ENCODE data around the gene CLTRN.
"Not testable (repeated sequence)": the region's sequence is repeated elsewhere in the genome, so short reads cannot be mapped to it uniquely, and the experiment has no call there.

CLTRN gene, protein sequence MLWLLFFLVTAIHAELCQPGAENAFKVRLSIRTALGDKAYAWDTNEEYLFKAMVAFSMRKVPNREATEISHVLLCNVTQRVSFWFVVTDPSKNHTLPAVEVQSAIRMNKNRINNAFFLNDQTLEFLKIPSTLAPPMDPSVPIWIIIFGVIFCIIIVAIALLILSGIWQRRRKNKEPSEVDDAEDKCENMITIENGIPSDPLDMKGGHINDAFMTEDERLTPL

DNA sequence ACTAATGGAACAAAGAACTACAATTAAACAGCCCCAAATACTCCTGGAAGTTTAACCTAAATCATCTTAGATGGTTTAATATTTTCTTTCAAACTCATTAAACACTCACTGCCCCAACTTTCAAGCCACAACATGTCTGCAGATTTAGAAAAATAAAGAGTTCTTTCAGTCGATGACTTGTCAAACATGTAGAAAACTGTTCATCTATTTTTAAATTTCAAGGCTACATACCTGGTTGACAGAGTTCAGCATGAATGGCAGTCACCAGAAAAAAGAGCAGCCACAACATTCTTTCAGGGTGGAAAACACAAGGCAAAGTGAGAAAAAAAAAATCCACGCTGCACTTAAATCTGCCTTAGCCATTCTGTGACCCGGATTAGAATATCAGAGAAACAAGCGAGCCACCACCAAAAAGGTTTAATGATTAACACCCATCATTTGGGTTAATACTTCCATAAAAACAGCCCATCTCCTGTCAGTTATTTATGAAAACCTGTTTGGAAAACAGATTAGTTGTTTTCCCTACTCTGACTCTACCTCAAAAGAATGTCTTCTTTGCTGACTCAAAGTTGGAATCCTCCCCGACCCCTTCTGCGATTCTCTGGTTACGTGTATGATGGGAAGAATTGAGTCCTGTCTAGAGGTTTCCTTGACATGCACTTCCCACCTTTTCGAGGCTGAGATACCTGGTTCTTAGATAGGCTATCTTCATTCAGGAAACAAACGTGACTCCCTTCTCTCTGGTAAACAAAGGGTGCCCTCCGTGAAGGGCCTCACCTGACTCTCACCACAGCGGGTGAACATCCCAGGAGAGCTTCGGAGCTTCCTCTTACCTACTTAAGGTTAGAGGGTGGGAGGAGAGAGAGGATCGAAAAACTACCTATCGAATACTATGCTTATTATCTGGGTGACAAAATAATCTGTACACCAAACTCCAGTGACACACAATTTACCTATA is at the start of gene CLTRN:
CLTRN (minus strand) TSS at position 319 of the 958 bp plus-strand sequence; CDS start at position 289, 30 bp downstream.
- no peak for DNase-seq (ENCODE audit: low spot score)

DNA sequence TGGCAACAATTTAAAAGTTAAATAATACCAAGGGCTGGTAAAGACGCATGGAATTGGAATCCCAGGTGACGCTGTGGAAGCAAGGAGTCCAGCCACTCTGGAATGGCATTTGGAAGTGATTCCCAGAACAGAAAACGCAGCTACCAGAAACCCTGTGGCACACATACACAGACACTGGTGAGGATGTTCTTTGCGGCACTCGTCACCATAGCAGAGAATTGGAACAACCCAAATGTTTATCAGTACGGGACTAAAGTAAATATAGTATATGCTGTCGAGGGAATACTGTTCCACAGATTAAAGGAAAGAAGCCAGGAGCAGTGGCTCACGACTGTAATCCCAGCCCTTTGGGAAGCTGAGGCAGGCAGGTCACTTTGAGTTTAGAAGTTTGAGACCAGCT is 39.7 kb upstream of the CLTRN start:
- not testable (repeated sequence) for DNase-seq (ENCODE audit: low spot score)

DNA sequence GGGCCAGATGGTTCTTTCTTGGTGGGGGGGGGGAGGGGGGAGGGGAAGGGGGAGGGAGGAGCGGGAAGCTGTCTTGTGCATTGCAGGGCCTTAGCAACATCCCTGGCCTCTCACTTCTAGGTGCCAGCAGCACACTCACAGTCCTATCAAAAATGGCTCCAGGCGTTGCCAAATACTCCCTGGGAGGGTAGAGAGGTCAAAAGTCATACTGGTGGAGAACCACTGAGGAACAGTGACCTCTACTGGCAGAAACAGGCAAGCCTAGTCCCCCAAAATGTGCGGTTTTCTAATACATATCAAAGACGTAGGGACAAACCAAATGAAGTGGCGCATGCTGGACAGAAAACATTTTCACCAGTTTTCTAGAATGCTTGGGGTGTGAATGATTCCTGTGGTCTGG is 39.2 kb upstream of the CLTRN start:
- not testable (repeated sequence) for DNase-seq (ENCODE audit: low spot score)

DNA sequence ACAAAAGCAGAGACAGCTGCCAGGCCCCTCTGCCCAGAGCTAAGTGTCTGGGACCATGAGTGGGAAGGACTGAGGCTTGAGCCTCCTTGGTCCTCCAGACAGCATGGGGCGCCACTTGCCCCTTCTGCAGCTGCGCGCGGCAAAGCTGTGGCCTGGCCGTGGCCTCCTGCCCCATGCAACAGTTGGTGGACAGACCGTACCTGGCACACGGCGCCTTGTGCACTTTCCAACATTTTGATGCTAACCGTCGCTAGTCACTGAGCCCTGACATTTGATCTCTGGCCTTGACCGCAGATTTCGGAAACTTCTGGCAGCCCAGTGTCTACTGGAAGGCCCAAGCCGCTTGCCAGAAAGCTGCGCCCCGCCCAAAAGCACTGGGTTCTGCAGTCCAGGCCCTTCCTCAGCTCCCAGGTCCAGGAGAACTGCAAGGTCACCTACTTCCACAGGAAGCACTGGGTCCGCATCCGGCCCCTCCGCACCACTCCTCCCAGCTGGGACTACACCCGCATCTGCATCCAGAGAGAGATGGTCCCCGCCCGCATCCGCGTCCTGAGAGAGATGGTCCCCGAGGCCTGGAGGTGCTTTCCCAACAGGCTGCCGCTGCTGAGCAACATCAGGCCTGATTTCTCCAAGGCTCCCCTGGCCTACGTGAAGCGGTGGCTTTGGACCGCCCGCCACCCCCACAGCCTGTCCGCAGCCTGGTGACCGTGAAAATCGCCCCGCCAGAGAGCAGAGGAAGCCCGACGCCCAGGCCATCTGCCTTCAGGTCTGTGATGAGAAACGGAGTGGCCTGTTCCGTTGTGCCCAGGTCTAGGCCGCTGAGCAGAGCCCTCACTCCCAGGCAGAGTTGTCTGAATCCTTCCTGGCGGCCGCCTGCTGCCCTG is 38.1 kb upstream of the CLTRN start:
- DNase-seq (ENCODE audit: low spot score), result no peak

DNA sequence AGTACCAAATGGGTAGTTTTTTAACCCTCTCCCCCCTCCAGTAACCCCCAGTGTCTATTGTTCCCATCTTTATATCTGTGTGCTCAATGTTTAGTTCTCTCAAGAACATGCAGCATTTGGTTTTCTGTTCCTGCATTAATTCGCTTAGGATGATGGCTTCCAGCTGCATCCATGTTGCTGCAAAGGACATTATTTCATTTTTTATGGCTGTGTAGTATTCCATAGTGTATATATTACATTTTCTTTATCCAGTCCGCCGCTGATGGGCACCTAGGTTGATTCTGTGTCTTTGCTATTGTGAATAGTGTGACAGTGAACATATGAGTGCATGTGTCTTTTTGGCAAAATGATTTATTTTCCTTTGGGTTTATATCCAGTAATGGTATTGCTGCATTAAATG is 31.9 kb upstream of the CLTRN start:
- no peak for DNase-seq (ENCODE audit: low spot score)

DNA sequence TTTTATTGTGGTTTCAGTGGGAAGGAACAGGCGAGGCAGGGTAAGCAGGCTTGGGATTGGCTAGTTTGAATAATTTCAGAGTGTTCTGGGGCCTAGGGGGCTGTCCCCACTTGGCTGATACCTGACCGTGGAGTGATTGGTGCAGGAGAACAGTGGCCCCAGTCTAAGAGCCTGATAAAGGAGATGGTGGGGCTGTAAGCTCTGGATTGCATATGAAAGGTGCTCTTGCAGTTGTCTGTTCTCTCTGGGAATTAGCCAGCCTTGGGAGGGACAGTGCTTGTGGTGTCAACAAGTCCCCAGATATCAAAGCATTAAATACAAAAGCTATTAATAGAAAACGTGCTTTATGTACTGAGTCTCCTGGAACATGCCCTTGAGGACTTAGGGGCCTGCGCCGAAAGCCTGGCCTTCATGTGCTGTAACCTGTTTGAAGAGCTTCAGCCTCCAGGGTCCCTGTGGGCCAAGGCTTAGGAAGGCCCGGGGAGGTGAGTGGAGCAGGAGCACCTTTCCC is 30.4 kb upstream of the CLTRN start:
- DNase-seq (ENCODE audit: low spot score), result no peak

DNA sequence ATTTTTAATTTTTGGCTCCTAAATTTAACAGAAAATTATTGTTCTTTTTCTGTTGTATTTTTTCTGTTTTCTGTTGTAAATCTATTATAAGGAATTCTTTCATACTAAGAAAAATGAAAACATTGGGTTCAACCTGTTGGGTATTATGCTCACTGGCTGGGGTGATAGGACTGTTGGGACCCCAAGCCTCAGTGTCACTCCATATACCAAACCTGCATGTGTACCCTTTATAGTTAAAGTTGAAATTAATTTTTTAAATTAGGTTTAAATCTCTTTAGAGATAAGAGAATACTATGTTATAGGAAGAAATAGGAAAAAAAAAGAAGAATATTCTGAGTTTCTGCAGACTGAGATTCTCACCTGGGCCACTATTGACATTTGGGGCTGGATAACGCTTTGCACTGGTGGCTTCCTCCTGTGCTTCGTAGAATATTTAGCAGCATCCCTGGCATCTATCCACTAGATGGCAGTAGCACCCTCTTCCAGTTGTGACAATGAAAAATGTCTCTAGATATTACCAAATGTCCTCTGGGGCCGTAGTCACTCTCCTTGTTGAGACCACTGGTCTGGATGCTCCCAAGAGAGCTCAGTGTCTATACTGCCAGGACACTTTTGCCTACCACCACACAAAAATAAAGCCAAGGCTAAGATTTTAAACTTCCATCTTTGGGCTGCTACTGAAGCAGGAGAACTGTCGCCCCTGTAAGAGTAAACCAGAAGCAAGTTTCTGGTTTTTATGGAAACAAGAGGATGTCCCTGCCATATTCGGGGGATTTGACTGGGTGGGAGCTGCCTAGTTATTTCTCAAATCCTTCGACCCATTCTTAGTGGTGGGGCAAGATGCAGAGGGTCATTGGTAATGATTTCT is 22.4 kb upstream of the CLTRN start:
- DNase-seq (ENCODE audit: low spot score), result peak; percentile 39

DNA sequence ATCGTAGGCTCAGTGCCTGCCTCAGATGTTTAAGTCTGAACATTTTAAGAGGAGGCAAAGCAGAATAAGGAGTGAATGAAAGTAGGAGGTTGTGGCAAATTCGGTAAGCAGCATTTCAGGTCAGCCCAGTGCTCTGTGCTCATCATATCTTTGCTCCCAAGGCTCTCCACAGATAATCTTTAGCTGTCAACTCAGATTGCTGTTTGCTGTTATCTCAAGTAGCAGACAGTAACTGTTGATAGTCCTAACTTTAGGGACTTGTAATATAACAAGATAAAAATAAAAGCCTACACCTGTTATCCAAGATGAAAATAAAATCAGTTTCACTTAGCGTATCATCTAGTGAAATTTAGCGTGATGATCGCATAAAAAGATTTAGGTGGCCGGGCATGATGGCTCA is 18.6 kb upstream of the CLTRN start:
- DNase-seq (ENCODE audit: low spot score), result no peak

DNA sequence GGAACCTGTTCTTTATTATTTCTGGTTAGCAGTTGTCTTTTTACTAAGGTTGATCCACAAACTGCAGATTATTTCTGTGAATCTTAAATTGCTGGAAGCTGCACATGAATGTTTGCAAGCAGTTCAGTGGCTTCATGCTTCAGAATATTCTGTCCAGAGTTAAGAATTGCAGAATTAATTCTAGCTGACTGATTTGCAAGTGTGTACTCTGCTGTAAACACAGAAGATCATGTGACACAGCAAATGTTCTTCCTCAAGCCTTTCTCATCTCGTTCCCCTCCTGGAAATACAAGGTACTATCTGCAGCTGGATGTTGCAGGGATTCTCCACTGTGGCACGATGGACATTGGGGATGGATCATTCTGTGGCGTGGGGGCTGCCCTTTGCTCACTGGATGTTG is 16.8 kb upstream of the CLTRN start:
- no peak for DNase-seq (ENCODE audit: low spot score)

DNA sequence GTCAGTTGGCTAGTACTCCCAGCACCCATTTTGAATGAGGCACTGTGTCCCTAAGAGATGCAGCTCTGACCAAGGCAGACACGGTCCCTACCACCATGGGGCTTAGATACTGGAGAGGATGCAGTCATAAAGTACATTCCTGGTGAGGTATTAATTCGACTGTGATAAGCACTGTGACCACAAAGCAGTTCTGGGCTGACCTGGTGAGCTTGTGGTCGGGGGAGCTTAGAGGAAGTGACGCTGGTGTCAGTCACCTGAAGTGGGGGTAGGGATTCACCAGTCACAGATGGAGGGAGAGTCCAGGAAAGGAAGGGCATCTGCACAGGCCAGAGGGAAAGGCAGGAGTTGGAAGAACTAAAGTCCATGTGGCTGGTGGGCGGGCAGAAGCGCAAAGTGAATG is 15.8 kb upstream of the CLTRN start:
- no peak for DNase-seq (ENCODE audit: low spot score)

DNA sequence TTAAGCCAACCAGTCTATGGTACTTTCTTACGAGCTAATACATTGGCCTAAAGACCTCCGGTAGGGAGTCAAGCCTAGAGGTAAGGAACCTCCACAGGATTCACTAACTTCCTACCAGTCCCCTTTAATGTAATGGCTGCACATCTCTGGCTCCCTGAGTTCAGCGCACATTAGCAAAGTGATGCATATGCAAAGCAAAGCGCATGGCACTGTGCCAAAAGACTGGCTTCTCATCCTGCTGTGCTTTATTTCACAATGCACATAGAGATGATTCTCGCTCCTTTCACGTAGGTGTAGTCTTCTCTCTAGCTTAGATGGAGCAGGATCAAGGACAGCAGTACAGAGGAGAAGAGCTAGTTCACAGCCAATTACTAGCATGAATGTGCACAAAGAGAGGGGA is 14.6 kb upstream of the CLTRN start:
- no peak for DNase-seq (ENCODE audit: low spot score)

DNA sequence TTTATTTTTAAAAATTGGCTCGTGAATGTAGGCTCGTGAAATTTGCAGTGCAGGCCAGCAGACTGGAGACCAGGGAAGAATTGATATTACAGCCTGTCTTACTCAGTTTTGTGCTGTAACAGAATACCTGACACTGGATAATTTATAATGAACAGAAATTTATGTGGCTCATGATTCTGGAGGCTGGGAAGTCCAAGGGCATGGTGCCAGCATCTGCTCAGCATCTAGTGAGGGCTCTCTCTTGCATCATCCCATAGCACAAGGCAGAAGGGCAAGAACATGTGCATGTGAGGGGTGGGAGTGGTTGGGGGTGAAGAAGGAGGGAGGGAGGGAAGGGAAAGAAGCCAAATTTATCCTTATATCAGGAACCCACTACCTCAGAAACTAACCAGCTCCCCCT is 13.7 kb upstream of the CLTRN start:
- DNase-seq (ENCODE audit: low spot score), result no peak

DNA sequence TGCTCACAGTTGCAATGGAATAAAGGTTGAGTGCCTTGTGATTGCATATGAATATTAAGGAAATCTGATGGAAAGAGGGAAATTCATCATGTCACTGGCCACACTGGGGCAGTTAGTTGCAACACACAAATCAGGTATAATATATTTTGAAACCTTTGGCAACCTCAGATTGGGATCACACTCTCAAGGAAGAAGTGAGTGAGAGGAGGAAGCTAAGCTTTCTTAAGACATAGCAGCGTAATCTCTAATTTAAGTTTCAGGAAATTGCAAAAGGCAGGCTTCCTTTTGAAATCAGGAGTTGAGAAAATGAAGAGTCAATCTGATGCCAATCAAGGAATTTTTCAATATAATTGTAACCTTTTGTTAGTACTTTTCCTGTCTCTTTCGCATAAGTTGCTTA is 12.3 kb upstream of the CLTRN start:
- no peak for DNase-seq (ENCODE audit: low spot score)

DNA sequence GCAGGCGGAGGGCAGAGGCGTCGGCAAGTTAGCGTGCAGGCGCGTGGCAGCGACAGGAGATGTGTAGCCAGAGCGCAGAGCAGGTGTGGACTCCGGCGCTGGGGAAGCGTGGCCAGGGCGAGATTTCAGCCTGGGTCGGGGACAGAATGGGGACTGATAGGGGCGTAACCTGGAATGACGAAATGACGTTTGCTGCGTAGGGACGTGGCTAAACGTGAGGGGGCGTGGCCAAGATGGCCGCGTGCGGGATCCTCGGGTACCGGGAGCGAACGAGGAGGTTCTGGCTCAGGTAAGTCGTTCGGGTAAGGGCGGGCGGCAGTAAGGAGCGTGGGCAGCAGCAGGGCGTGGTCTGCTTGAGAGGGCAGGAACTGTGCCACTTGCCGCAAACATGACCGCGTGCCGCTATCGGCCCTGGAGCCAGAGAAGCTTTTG is 10.9 kb upstream of the CLTRN start:
- DNase-seq (ENCODE audit: low spot score), result peak; percentile 76

DNA sequence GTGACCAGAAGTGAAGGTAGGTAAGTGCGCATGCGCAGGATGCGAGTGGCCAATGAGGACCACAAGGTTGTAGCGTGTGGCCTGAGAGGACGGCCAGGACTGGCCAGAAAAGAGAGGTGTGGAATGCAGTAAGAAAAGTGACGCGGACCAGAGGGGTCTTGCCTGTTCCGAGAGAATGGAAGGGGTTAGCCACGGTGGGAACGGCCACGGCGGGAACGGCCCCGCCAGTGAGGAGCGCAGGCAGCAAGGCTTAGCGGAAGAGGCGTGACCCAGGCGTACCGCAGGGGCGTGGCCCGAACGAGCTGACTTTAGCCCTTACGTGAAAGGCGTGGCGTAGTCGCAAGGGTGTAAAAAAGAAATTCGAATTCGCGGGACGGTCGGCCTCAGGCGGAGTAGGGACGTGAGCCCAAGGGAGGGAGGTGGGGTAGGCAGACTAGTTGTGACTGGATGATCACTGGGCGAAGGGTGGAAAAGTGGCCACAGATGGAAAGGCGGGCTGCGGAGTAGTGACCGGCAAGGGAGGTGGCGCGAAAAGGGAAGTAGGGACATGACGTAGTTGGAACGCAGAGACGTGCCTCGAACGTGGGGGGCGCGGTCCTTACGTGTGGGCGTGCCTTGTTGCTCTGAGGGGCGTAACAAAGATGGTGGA is 10.4 kb upstream of the CLTRN start:
- peak; percentile 90 for DNase-seq (ENCODE audit: low spot score)

DNA sequence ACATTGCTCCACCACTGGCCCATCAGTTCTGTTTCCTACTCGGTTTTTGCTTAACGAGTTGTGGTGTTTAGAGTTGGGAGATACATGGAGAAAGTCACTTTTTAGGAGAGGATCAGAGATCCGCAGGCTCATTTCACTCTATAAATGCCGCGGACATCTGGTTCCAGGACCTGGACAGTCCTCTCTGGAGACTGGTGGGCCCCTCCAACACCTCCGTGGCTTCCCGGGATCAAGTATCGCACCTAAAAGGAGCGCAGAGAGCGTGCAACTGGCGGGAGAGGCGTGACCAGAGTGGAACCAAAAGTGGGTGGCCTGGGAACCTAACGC is 9.9 kb upstream of the CLTRN start:
- DNase-seq (ENCODE audit: low spot score), result no peak

DNA sequence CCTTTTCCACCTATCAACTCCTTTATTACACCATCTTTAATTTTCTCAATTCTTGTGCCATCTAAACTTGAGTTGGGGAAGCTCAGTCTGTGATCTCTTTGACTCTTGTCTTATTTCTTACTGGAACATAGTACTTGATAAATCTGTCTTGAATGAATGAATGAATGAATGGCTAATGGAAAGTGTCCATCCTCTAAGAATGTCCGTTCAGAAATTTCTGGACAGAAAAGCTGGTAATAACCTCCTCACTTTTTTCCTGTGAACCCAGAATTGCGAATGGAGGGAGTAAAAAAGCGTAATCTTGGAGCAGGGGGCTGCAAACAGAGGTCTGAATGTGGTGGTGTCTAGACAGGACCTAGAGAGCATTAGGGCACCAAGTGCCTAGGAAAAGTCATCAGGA is 9.4 kb upstream of the CLTRN start:
- no peak for DNase-seq (ENCODE audit: low spot score)

DNA sequence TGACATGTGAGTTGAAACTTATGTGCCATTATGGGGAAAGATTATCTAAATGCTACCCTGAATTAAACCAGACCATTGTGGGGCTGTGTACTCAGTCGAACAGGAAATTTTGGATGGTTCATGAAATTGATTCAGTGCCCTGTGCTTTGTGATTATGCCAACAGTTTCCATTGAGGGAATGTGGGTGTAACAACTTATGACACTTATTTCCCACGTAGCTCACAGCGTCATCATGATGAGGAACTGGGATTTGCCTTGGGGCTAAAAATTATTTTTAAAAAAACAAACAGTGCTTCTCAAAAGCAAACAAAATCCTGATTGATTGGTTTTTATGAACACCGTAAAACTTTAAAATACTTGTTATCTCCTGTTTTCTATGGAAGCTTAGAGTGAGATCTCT is 8.3 kb upstream of the CLTRN start:
- no peak for DNase-seq (ENCODE audit: low spot score)

DNA sequence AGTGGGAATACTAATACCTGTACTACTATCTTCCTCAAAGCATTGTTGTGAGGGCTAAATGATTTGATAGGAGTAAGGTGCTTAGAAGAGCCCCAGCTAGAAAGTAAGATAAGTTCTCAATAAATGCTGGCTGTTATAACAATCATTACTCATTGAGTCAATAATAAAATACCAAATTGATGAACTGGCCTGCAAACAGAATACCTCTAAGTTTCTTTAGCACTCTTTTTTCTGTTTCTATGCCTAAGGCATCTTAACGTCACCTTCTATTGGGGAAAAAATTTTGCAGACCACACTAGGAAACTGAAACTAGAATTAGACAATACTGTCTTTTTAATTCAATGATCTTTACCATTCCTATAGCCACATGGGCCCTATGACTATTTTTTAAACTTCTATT is 1.2 kb downstream of the CLTRN start:
- no peak for DNase-seq (ENCODE audit: low spot score)

DNA sequence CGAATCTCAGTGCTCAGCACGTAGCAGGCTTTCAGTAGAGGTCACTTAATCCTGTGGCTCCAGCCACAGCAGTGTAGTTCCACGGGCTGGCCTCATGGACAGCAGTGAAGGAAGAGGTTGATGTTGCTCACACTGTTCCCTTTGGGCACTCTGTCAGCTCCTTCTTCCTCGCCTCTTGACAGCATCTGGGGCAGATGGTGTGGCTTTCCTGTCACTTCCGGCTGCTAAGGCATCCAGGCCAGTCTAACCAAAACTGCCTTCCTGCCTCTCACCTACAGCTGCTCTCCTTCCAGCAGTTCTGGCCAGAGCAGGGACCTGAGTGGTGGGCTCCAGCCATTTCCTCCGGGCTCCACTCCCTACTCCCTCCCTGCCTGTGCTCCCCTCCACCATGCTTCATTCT is 9.8 kb downstream of the CLTRN start:
- not testable (repeated sequence) for DNase-seq (ENCODE audit: low spot score)

DNA sequence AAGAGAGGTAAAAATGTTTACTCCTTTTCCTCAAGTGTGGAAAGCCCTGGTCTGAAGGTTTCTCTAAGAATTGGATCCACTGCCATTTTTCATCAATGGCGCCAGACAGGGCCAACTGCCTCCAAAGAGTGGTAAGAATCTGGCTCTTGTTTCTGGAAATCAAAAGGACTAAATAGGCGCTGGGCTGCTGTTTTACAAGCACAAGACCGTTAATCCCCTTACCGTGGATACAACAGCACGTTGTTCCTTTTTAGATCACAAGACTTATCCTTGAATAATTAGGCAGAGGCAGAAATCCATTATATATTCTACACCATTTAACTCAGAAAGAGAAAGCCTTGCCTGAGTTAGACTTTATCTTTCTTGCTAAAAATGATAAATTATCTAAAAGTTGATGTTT is 10.6 kb downstream of the CLTRN start:
- no peak for DNase-seq (ENCODE audit: low spot score)
